WTC11 (cell line): ENCODE results near the gene CCNT1. TPM values are rescaled to one million over a fixed set of nuclear protein-coding genes. Genes with fewer than 3 reads are reported as not detected.

Source experiments
- ATAC-seq: fragments of 200-7000 bp; cut with Tn5 transposase; 2 replicates; pipeline ENCODE4 v1.10.0; 2021; ENCODE audit warnings: mild to moderate bottlenecking, moderate library complexity
- CTCF ChIA-PET: fragments of 300-600 bp; sonication (Branson Sonifier 250); formaldehyde crosslinking; loops from one replicate; lab custom pipeline; 2021; ENCODE audit warnings: antibody characterized with exemption; lab: Charles Lee
- POLR2A ChIA-PET: fragments of 350-600 bp; sonication (Branson Sonifier 250); formaldehyde crosslinking; loops from one replicate; lab custom pipeline; 2021; ENCODE audit warnings: antibody characterized with exemption; lab: Charles Lee
- DNase-seq: peaks from one replicate; pipeline ENCODE4 v3.0.0; 2021; ENCODE audit warnings: low spot score
- H3K27ac Mint-ChIP-seq: 2 replicates; pipeline ENCODE4 v1.8.0; 2021; ENCODE audit warnings: mixed read lengths
- H3K27me3 Mint-ChIP-seq: 2 replicates; pipeline ENCODE4 v1.8.0; 2021; ENCODE audit warnings: low read depth, mild to moderate bottlenecking, moderate library complexity, mixed read lengths
- H3K36me3 Mint-ChIP-seq: 2 replicates; pipeline ENCODE4 v1.8.0; 2021; ENCODE audit warnings: mixed read lengths
- H3K4me1 Mint-ChIP-seq: 2 replicates; pipeline ENCODE4 v1.8.0; 2022; ENCODE audit warnings: mixed read lengths
- H3K4me3 Mint-ChIP-seq: 2 replicates; pipeline ENCODE4 v1.8.0; 2021; ENCODE audit warnings: mild to moderate bottlenecking, moderate library complexity, mixed read lengths
- H3K9me3 Mint-ChIP-seq: 2 replicates; pipeline ENCODE4 v1.8.0; 2021; ENCODE audit warnings: mixed read lengths
- AR ChIP-seq: fragments of 250-450 bp; sonication (Bioruptor Pico); IDR thresholded peaks from 2 replicates; pipeline ENCODE4 v1.9.0; 2021; ENCODE audit warnings: mild to moderate bottlenecking
- ATF1 ChIP-seq: sonication (generic); formaldehyde crosslinking; IDR thresholded peaks from 2 replicates; pipeline ENCODE4 v1.8.1; 2023; ENCODE audit warnings: mild to moderate bottlenecking, moderate library complexity, missing genetic modification reagents
- ATF3 ChIP-seq: sonication (generic); formaldehyde crosslinking; conservative IDR thresholded peaks from 2 replicates; pipeline ENCODE4 v1.8.1; 2022; ENCODE audit warnings: mild to moderate bottlenecking, missing genetic modification reagents
- E2F5 ChIP-seq: sonication (generic); formaldehyde crosslinking; IDR thresholded peaks from 2 replicates; pipeline ENCODE4 v1.8.1; 2022; ENCODE audit warnings: mild to moderate bottlenecking, moderate library complexity, missing genetic modification reagents
- ETV6 ChIP-seq: sonication (generic); formaldehyde crosslinking; IDR thresholded peaks from 2 replicates; pipeline ENCODE4 v1.8.1; 2022; ENCODE audit warnings: mild to moderate bottlenecking, missing genetic modification reagents
- FOXJ3 ChIP-seq: sonication (generic); formaldehyde crosslinking; IDR thresholded peaks from 2 replicates; pipeline ENCODE4 v1.9.0; 2021; ENCODE audit warnings: missing genetic modification reagents, mild to moderate bottlenecking, borderline replicate concordance
- IRF1 ChIP-seq: sonication (generic); formaldehyde crosslinking; IDR thresholded peaks from 2 replicates; pipeline ENCODE4 v1.8.0; 2023; ENCODE audit warnings: missing genetic modification reagents
- NR1H2 ChIP-seq: sonication (generic); formaldehyde crosslinking; IDR thresholded peaks from 2 replicates; pipeline ENCODE4 v1.9.0; 2021; ENCODE audit warnings: mild to moderate bottlenecking, moderate library complexity, missing genetic modification reagents
- SMAD3 ChIP-seq: sonication (generic); formaldehyde crosslinking; IDR thresholded peaks from 2 replicates; pipeline ENCODE4 v1.8.0; 2022; ENCODE audit warnings: missing genetic modification reagents, mild to moderate bottlenecking, borderline replicate concordance
- STAT6 ChIP-seq: sonication (generic); formaldehyde crosslinking; conservative IDR thresholded peaks from 2 replicates; pipeline ENCODE4 v1.8.1; 2023; ENCODE audit warnings: mild to moderate bottlenecking, low read depth, missing genetic modification reagents, moderate library complexity
- ZMAT4 ChIP-seq: fragments of 250-450 bp; sonication (Bioruptor Pico); IDR thresholded peaks from 2 replicates; pipeline ENCODE4 v1.9.0; 2021; ENCODE audit warnings: mild to moderate bottlenecking
- ZNF121 ChIP-seq: sonication (generic); formaldehyde crosslinking; IDR thresholded peaks from 2 replicates; pipeline ENCODE4 v1.8.0; 2023; ENCODE audit warnings: missing genetic modification reagents
- ZNF219 ChIP-seq: sonication (generic); formaldehyde crosslinking; IDR thresholded peaks from 2 replicates; pipeline ENCODE4 v1.8.0; 2023; ENCODE audit warnings: missing genetic modification reagents, mild to moderate bottlenecking, borderline replicate concordance
- ZNF396 ChIP-seq: fragments of 250-450 bp; sonication (Bioruptor Pico); IDR thresholded peaks from 2 replicates; pipeline ENCODE4 v1.8.0; 2021; ENCODE audit warnings: mild to moderate bottlenecking, moderate library complexity, borderline replicate concordance
- ZNF416 ChIP-seq: fragments of 250-450 bp; sonication (Bioruptor Pico); IDR thresholded peaks from 2 replicates; pipeline ENCODE4 v1.9.0; 2021; ENCODE audit warnings: mild to moderate bottlenecking, inconsistent platforms
- ZNF671 ChIP-seq: fragments of 250-450 bp; sonication (Bioruptor Pico); IDR thresholded peaks from 2 replicates; pipeline ENCODE4 v1.8.0; 2021; ENCODE audit warnings: mild to moderate bottlenecking
- total RNA-seq: library from RNA; stranded (reverse); gene quantifications from 3 replicates; pipeline ENCODE4 v1.2.3, GENCODE V29; 2021

Gene CCNT1
- total RNA-seq, 1 experiment from 2014 or later = 42.0 TPM

- POLR2A ChIA-PET = no interaction called here
- no peak for ATAC-seq
- no peak for DNase-seq
These were observed 28.9 kb downstream of the CCNT1 start for GRCh38 chr12:48687592-48687991.

GRCh38 chr12:48686615-48687334 is 29.7 kb downstream of the CCNT1 start:
- Mint-ChIP-seq H3K36me3 (peaks cover 8% of the 10 kb centered on the region), H3K27me3 (no peaks in the 10 kb centered on the region; the same call in 1 of the 2 replicates), H3K9me3 (no peaks in the 10 kb centered on the region), H3K27ac (no peak overlapping the region), H3K4me1 (no peaks in the 10 kb centered on the region), H3K4me3 (no peak overlapping the region)
- DNase-seq (no peak), ATAC-seq (no peak)
- ChIA-PET POLR2A (no interaction called here), CTCF (no interaction called here)
- TF ChIP-seq ZNF396 (CRISPR knock-in tag) = no peak
- TF ChIP-seq ZNF416 = no peak
- TF ChIP-seq ZMAT4 (CRISPR knock-in tag) = no peak
- TF ChIP-seq STAT6 (CRISPR knock-in tag) = no peak
- no peak for TF ChIP-seq IRF1 (CRISPR knock-in tag)
- TF ChIP-seq E2F5 = no peak
- TF ChIP-seq ZNF121 (CRISPR knock-in tag) = peak; percentile 44; the same call in 1 of the 2 replicates
- no peak for TF ChIP-seq ATF1 (CRISPR knock-in tag)
- 0 out of 2 replicates have a peak, but pooled peaks have one; percentile 2 for TF ChIP-seq ZNF671 (CRISPR knock-in tag)
- no peak for TF ChIP-seq ATF3 (CRISPR knock-in tag)

More at GRCh38 chr12:48687592-48687991, 28.9 kb downstream of the CCNT1 start:
- no peak overlapping the region; the same call in 1 of the 2 replicates for H3K27ac Mint-ChIP-seq
- no peaks in the 10 kb centered on the region; the same call in 1 of the 2 replicates for H3K27me3 Mint-ChIP-seq
- no peak overlapping the region for H3K4me3 Mint-ChIP-seq
- TF ChIP-seq FOXJ3 (CRISPR knock-in tag) (no peak), ZNF396 (CRISPR knock-in tag) (no peak), ZNF219 (CRISPR knock-in tag) (no peak), NR1H2 (no peak), AR (CRISPR knock-in tag) (no peak), ETV6 (CRISPR knock-in tag) (no peak), SMAD3 (CRISPR knock-in tag) (no peak)
- H3K4me1 Mint-ChIP-seq = no peaks in the 10 kb centered on the region
- CTCF ChIA-PET = no interaction called here
- H3K36me3 Mint-ChIP-seq = peaks cover 10% of the 10 kb centered on the region
- no peaks in the 10 kb centered on the region for H3K9me3 Mint-ChIP-seq
